SK-N-SH (cell line): ENCODE measurements around the gene TENT4A. TPM values are rescaled to one million over a fixed set of nuclear protein-coding genes. Genes with fewer than 3 reads are reported as not detected.

Experiments used
- CTCF ChIA-PET: fragments of 300-600, 350-600 bp; formaldehyde crosslinking; extraction: SDS; loops from one replicate; lab custom pipeline; 2021; lab: Yijun Ruan, JAX
- POLR2A ChIA-PET: fragments of 350-600 bp; sonication (Branson Sonifier 250); formaldehyde crosslinking; extraction: SDS; loops from one replicate; lab custom pipeline; 2020; ENCODE audit warnings: antibody characterized with exemption, inconsistent platforms; lab: Yijun Ruan, JAX
- DNase-seq: peaks from one replicate; pipeline ENCODE4 v3.0.0; 2012
- H2AFZ ChIP-seq: fragments of 200-600 bp; sonication (generic); 2 replicates; pipeline ENCODE4 v1.8.1; 2016; ENCODE audit warnings: antibody characterized with exemption, mild to moderate bottlenecking, low read depth
- H3F3A ChIP-seq: fragments of 200-600 bp; sonication (generic); replicated peaks from 2 replicates; pipeline ENCODE3; 2016; ENCODE audit warnings: antibody characterized with exemption, mild to moderate bottlenecking; ENCODE audit not compliant: insufficient read depth
- H3K27ac ChIP-seq, 2 experiments: fragments of 200-500 bp in 1 of 2; fragments of 200-600 bp in 1 of 2; sonication (Bioruptor generic) in 1 of 2; sonication (generic), shearing (Covaris generic) in 1 of 2; 2 replicates each; pipeline versions ENCODE4 v1.5.1 to v1.6.1; 2014 to 2016; ENCODE audit warnings: low read depth in 2 of 2, inconsistent platforms in 1 of 2, low read length in 1 of 2, mild to moderate bottlenecking in 1 of 2, mixed read lengths in 1 of 2
- H3K27me3 ChIP-seq: fragments of 200-600 bp; sonication (generic), shearing (Covaris generic); 2 replicates; pipeline ENCODE4 v1.6.1; 2016; ENCODE audit warnings: mixed run types; ENCODE audit not compliant: insufficient read depth
- H3K36me3 ChIP-seq, 2 experiments: fragments of 200-500 bp in 1 of 2; fragments of 200-600 bp in 1 of 2; sonication (Bioruptor generic) in 1 of 2; sonication (generic) in 1 of 2; replicated peaks in 1 of 2; 2 replicates each; pipeline versions ENCODE3 to v1.5.1; 2014 to 2016; ENCODE audit warnings: low read length in 1 of 2, mild to moderate bottlenecking in 1 of 2; ENCODE audit not compliant: insufficient read depth in 2 of 2, control insufficient read depth in 1 of 2
- H3K4me1 ChIP-seq, 2 experiments: fragments of 200-500 bp in 1 of 2; fragments of 200-600 bp in 1 of 2; sonication (Bioruptor generic) in 1 of 2; sonication (generic), shearing (Covaris generic) in 1 of 2; 2 replicates each; pipeline versions ENCODE4 v1.5.1 to v1.6.1; 2014 to 2016; ENCODE audit warnings: low read depth in 1 of 2, low read length in 1 of 2, mixed run types in 1 of 2; ENCODE audit not compliant: insufficient read depth in 2 of 2, control insufficient read depth in 1 of 2
- H3K4me2 ChIP-seq: fragments of 200-600 bp; sonication (generic), shearing (Covaris generic); 2 replicates; pipeline ENCODE4 v1.6.1; 2017; ENCODE audit warnings: mixed run types
- H3K4me3 ChIP-seq, 2 experiments: fragments of 200-500 bp in 1 of 2; fragments of 200-600 bp in 1 of 2; sonication (Bioruptor generic) in 1 of 2; sonication (generic), shearing (Covaris generic) in 1 of 2; 2 replicates each; pipeline versions ENCODE4 v1.5.1 to v1.8.1; 2014 to 2016; ENCODE audit warnings: low read depth in 2 of 2, inconsistent platforms in 1 of 2, low read length in 1 of 2, mild to moderate bottlenecking in 1 of 2, mixed read lengths in 1 of 2, moderate library complexity in 1 of 2
- H3K79me2 ChIP-seq: fragments of 200-600 bp; sonication (generic); 2 replicates; pipeline ENCODE4 v1.8.1; 2017; ENCODE audit warnings: mild to moderate bottlenecking; ENCODE audit not compliant: insufficient read depth
- H3K9ac ChIP-seq: fragments of 200-600 bp; sonication (generic); 2 replicates; pipeline ENCODE4 v1.6.1; 2017; ENCODE audit warnings: mixed run types
- H3K9me2 ChIP-seq: fragments of 200-600 bp; sonication (generic); 2 replicates; pipeline ENCODE4 v1.6.1; 2017; ENCODE audit warnings: mixed run types
- H3K9me3 ChIP-seq: fragments of 200-600 bp; sonication (generic); 2 replicates; pipeline ENCODE4 v1.6.1; 2017; ENCODE audit warnings: mixed run types, mild to moderate bottlenecking, moderate library complexity
- H4K20me1 ChIP-seq: fragments of 200-600 bp; sonication (generic); 2 replicates; pipeline ENCODE4 v1.6.1; 2017; ENCODE audit warnings: mild to moderate bottlenecking, mixed run types; ENCODE audit not compliant: insufficient read depth
- CHD2 ChIP-seq: fragments of 150-350 bp; IDR thresholded peaks from 2 replicates; pipeline ENCODE4 v1.6.1; 2018; ENCODE audit warnings: low read length; ENCODE audit not compliant: partially characterized antibody
- ELF1 ChIP-seq: IDR thresholded peaks from 2 replicates; pipeline ENCODE4 v1.4.0; 2012
- EP300 ChIP-seq, 2 experiments: IDR thresholded peaks; 2 replicates each; pipeline versions ENCODE4 v1.4.0 to v1.6.1; 2012; ENCODE audit warnings: borderline replicate concordance in 1 of 2, low read depth in 1 of 2, low read length in 1 of 2
- EZH2phosphoT487 ChIP-seq: fragments of 200-600 bp; sonication (generic); IDR thresholded peaks from 2 replicates; pipeline ENCODE4 v1.6.1; 2017; ENCODE audit warnings: low read depth, mixed run types, mild to moderate bottlenecking, antibody characterized with exemption, moderate library complexity, borderline replicate concordance
- FOSL2 ChIP-seq: IDR thresholded peaks from 2 replicates; pipeline ENCODE4 v1.4.0; 2012; ENCODE audit warnings: low read depth, mild to moderate bottlenecking, moderate library complexity, borderline replicate concordance
- FOXJ3 ChIP-seq: sonication (generic); formaldehyde crosslinking; IDR thresholded peaks from 2 replicates; pipeline ENCODE4 v1.5.1; 2020; ENCODE audit warnings: mild to moderate bottlenecking, missing genetic modification reagents
- FOXM1 ChIP-seq: IDR thresholded peaks from 2 replicates; pipeline ENCODE4 v1.4.0; 2012; ENCODE audit warnings: low read depth, mild to moderate bottlenecking
- GABPA ChIP-seq: IDR thresholded peaks from 2 replicates; pipeline ENCODE4 v1.4.0; 2012; ENCODE audit warnings: low read depth, mild to moderate bottlenecking
- MEF2A ChIP-seq: IDR thresholded peaks from 2 replicates; pipeline ENCODE4 v1.4.0; 2012; ENCODE audit warnings: low read depth, borderline replicate concordance
- MXI1 ChIP-seq: IDR thresholded peaks from 2 replicates; pipeline ENCODE4 v1.6.1; 2012; ENCODE audit warnings: mild to moderate bottlenecking, low read depth, low read length, improper control_type of control experiment
- NRF1 ChIP-seq: IDR thresholded peaks from 2 replicates; pipeline ENCODE4 v1.6.1; 2012; ENCODE audit warnings: low read depth, mild to moderate bottlenecking, low read length
- RAD21 ChIP-seq: IDR thresholded peaks from 2 replicates; pipeline ENCODE4 v1.6.1; 2012; ENCODE audit warnings: mild to moderate bottlenecking, low read length
- RCOR1 ChIP-seq: fragments of 150-350 bp; IDR thresholded peaks from 2 replicates; pipeline ENCODE4 v1.6.1; 2017; ENCODE audit warnings: antibody characterized with exemption, low read length
- RFX5 ChIP-seq: IDR thresholded peaks from 2 replicates; pipeline ENCODE4 v1.6.1; 2012; ENCODE audit warnings: mild to moderate bottlenecking, improper control_type of control experiment, low read length
- SMC3 ChIP-seq: IDR thresholded peaks from 2 replicates; pipeline ENCODE4 v1.6.1; 2012; ENCODE audit warnings: low read depth, low read length, improper control_type of control experiment
- TCF12 ChIP-seq: IDR thresholded peaks from 2 replicates; pipeline ENCODE4 v1.4.0; 2012
- WGBS: methylation state at CpG from one replicate; pipeline ENCODE4 v1.1.6; 2017; ENCODE audit warnings: low lambda C conversion rate; 5-methylcytosine and 5-hydroxymethylcytosine counted together
- polyA plus RNA-seq, 3 experiments: library from polyadenylated mRNA; depleted of rRNA; stranded (reverse); fragments of >200 nt; gene quantifications; 2 replicates each; pipeline ENCODE4 v1.2.3, GENCODE V29; 2012
- TF ChIP-seq, protein P1 (sequence below): IDR thresholded peaks from 2 replicates; pipeline ENCODE4 v1.4.0; 2012; ENCODE audit warnings: low read depth, borderline replicate concordance
- TF ChIP-seq, protein P2 (sequence below): IDR thresholded peaks from 2 replicates; pipeline ENCODE4; 2012
- TF ChIP-seq, protein P3 (sequence below): IDR thresholded peaks from 2 replicates; pipeline ENCODE4 v1.6.1; 2012; ENCODE audit warnings: mild to moderate bottlenecking, low read depth, low read length, moderate library complexity

TENT4A gene
- polyA plus RNA-seq, 1 of the 3 experiments (the other 2 are of a cell fraction), result 6.0 TPM

DNA sequence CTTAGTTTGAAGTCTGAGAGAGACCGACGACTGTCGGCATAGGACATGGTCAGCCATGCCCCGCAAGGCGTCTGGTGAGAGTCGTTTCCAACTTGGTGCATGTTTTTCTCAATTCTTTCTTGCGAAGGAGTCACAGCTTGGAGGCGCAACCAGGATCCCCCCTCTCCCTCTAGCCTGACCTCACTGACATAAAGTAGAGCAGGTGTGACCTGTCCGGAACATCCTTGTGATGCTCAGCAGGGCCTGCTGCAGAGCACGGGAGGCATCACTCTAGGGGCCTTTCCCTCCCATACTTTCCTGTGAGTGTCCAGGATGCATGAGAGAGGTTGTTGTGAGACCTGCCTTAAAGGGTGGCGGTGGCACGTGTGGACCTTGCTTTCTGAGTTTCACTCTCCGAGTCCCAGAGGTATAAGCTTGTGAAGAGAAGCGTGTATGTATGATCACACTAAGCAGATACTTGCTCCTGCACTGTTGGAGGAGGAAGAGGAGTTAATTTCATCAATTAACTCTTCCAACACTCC is 5.0 kb downstream of the TENT4A start:
- Histone ChIP-seq H3K27me3 (no peaks in the 10 kb centered on the region), H3K27ac (no peak overlapping the region), H3K4me2 (peak overlapping the region; percentile 93; the same call in 1 of the 2 replicates), H3F3A (no peaks in the 10 kb centered on the region), H2AFZ (no peak overlapping the region), H3K9me2 (no peaks in the 10 kb centered on the region), H3K4me3 (no peak overlapping the region), H4K20me1 (peaks cover 86% of the 10 kb centered on the region), H3K9me3 (no peaks in the 10 kb centered on the region)
- 94% methylated on average over 14 of the region's 14 CpGs for WGBS
- CTCF ChIA-PET, result interaction anchor here (0.6 to 1.2 kb wide), 3 partner anchors 11 to 82 kb away, joined by 3 read pairs; no protein-coding TSS in a partner anchor
- POLR2A ChIA-PET, result no interaction called here
- no peak for DNase-seq
- TF ChIP-seq EP300 (IDR thresholded peaks at IDR 0.05; ENCODE audit: borderline replicate concordance in 1 of 2, low read depth in 1 of 2, low read length in 1 of 2), result no peak
- TF ChIP-seq, protein P1, sequence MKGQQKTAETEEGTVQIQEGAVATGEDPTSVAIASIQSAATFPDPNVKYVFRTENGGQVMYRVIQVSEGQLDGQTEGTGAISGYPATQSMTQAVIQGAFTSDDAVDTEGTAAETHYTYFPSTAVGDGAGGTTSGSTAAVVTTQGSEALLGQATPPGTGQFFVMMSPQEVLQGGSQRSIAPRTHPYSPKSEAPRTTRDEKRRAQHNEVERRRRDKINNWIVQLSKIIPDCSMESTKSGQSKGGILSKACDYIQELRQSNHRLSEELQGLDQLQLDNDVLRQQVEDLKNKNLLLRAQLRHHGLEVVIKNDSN, result no peak
- TF ChIP-seq GABPA, result no peak
- no peak for TF ChIP-seq TCF12
- TF ChIP-seq, protein P2, sequence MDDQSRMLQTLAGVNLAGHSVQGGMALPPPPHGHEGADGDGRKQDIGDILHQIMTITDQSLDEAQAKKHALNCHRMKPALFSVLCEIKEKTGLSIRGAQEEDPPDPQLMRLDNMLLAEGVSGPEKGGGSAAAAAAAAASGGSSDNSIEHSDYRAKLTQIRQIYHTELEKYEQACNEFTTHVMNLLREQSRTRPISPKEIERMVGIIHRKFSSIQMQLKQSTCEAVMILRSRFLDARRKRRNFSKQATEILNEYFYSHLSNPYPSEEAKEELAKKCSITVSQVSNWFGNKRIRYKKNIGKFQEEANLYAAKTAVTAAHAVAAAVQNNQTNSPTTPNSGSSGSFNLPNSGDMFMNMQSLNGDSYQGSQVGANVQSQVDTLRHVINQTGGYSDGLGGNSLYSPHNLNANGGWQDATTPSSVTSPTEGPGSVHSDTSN, result no peak
- no peak for TF ChIP-seq RFX5
- TF ChIP-seq FOSL2, result no peak
- no peak for TF ChIP-seq CHD2
- TF ChIP-seq FOXM1, result no peak
- TF ChIP-seq RAD21, result no peak
- TF ChIP-seq NRF1, result no peak
- no peak for TF ChIP-seq MEF2A
- no peak for TF ChIP-seq MXI1
- TF ChIP-seq RCOR1, result no peak
- TF ChIP-seq EZH2phosphoT487, result no peak
- TF ChIP-seq, protein P3, sequence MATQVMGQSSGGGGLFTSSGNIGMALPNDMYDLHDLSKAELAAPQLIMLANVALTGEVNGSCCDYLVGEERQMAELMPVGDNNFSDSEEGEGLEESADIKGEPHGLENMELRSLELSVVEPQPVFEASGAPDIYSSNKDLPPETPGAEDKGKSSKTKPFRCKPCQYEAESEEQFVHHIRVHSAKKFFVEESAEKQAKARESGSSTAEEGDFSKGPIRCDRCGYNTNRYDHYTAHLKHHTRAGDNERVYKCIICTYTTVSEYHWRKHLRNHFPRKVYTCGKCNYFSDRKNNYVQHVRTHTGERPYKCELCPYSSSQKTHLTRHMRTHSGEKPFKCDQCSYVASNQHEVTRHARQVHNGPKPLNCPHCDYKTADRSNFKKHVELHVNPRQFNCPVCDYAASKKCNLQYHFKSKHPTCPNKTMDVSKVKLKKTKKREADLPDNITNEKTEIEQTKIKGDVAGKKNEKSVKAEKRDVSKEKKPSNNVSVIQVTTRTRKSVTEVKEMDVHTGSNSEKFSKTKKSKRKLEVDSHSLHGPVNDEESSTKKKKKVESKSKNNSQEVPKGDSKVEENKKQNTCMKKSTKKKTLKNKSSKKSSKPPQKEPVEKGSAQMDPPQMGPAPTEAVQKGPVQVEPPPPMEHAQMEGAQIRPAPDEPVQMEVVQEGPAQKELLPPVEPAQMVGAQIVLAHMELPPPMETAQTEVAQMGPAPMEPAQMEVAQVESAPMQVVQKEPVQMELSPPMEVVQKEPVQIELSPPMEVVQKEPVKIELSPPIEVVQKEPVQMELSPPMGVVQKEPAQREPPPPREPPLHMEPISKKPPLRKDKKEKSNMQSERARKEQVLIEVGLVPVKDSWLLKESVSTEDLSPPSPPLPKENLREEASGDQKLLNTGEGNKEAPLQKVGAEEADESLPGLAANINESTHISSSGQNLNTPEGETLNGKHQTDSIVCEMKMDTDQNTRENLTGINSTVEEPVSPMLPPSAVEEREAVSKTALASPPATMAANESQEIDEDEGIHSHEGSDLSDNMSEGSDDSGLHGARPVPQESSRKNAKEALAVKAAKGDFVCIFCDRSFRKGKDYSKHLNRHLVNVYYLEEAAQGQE, result no peak
- TF ChIP-seq SMC3, result no peak
- no peak for TF ChIP-seq ELF1
- no peak for TF ChIP-seq FOXJ3 (CRISPR knock-in tag)
- TF ChIP-seq, all 33 proteins: peak for 0
- peaks cover 90% of the 10 kb centered on the region for H3K79me2 ChIP-seq
- H3K4me1 ChIP-seq, result peaks cover 37 to 58% of the 10 kb centered on the region in 2 experiments
- H3K9ac ChIP-seq, result no peak overlapping the region
- H3K36me3 ChIP-seq, result peaks cover 0 to 8% of the 10 kb centered on the region in 2 experiments
